GM18502 (cell line): ENCODE data around the gene USP2.

Experiments used
- ATAC-seq: cut with Tn5 transposase; IDR thresholded peaks from one replicate; pipeline ENCODE4 v1.9.1; 2021; ENCODE audit warnings: mild to moderate bottlenecking; ENCODE audit not compliant: unreplicated experiment, poor library complexity

The USP2 gene

DNA sequence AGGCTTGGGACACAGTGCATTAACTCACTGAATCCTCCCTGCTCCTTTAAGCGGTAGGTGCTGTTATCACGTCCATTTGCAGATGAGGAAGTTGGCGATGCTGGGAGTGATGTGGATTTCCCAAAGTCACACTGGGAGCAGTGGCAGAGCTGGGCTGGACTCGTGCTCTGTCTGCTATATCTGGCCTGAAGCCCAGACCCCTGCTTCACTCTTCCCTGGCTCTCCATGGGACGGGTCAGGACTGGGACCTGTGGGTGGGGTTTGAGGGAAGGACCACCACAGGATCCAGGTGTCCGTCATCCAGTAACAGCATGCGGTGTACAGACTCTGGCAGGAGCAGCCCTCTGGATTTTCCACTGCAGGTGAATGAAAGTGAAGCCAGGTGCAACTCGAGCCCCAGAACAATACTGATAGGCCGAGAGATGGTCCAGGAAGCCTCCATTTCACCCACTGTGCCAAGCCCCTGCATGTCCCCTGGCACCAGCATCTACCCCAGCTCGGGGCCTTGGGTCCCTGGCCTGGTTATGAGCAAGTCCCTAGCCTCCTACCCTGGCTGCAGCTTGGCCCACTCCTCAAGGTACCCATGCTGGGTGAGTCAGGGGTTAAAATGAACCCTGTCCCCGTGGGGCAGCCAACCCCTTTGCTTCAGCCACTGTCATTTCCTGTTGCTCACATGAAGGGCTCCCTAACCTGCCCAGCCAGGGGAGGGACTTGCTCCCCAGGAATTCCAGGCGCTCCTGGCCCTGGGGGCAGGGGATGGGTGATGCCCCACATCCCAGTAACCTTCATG, 4.2 kb downstream of the USP2 start:
- ATAC-seq: no peak

DNA sequence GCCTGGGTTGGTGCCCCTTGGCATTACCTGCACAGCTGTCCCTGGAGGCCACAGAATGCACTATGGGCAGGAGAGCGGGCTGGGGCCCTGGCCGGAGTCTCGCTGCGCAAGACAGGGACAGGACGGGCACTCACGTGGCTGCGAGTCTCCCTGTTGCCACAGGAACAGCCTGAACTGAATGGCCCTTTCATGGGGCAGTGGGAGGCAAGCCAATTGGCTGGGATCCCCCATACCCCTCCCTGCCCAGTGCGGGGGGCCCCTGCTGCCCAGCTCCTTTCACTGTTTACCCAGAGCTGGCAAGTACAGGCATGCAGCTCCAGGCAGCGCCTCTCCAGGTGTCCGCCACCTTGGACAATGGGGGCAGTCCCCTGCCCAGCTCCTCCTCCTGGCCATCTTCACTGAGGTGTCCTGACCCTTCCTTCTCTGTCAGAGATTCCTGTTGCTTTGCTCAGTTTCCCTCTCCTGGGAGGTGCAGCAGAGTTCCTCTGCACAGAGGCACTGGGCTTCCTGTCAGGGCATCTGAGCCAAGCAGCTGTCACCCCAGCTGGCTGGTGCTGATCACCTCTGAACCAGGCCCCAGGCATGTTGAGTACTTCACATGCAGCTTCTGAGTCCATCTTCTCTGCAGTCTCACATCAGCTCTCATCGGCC, 5.2 kb downstream of the USP2 start:
- ATAC-seq: no peak

DNA sequence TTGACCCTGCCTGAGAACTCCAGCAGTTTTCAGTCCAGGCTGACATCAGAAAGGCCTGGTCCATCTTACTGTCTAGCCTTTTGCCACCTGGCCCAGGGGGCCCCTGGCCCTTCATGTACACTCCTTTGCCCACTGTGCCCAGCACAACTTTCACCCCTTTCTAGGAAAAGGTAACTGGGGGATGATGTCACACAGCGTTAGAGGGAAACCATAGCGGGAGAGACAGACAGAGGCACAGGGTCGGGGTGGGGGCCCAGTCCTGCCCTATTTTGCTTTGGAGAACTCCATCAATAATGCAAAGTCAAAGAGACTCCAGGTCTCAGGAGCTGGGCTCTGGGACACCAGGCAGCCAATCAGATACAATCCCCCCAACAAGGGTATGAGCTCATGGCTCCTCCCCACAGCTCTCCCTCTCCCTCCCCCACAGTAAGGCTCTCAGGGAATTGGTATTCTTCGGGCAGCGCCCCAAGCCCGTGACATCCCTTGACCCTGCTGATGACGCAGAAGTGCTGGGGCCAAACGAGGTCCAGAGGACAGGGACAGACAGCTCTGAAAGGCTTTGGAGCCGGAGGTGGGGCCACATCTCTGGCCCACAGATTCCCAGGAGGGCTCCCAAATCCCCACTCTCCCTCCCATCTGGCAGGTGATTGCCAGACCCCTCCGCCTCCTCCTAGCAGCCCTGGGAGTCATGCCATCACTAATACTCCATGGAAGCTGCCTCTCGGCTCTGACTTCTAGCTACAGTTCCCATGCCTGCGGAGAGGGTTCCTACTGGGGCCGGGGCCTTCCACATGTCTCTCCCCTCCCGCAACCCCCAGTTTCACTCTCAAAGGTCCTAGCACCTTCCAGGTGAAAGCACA, 5.9 kb downstream of the USP2 start:
- no peak for ATAC-seq

DNA sequence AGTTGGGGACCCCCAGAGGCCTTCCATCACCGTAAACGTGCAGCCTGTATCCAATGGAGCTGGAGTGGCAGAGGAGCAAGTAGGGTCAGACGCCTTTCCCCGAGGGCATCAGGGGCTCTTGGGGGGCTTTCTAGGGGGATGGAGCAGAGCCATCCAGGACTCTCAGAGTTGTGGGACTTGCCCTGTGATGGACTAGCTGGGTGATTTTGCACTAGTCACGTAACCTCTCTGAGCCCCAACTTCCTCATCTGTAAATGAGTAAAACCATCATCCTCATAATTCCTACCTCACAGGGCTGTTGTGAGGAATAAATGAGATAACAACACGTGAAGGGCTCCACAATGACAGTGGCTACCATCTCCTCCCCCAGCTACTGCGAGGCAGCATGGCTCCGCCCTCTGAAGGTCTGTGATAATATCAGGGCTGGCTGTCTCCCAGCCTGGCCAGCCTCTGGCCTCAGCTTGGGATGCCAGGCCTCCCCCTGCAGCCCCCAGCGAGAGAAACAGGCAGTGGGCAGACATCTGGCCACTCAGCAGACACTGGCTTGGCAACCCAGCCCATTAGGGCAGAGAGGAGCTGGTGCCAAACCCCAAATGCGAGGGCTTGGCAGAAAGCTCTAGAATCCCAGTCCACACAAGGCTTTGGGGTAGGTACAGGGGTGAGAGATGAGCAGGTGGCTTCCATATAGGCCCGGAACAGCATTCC, 6.7 kb downstream of the USP2 start:
- no peak for ATAC-seq

DNA sequence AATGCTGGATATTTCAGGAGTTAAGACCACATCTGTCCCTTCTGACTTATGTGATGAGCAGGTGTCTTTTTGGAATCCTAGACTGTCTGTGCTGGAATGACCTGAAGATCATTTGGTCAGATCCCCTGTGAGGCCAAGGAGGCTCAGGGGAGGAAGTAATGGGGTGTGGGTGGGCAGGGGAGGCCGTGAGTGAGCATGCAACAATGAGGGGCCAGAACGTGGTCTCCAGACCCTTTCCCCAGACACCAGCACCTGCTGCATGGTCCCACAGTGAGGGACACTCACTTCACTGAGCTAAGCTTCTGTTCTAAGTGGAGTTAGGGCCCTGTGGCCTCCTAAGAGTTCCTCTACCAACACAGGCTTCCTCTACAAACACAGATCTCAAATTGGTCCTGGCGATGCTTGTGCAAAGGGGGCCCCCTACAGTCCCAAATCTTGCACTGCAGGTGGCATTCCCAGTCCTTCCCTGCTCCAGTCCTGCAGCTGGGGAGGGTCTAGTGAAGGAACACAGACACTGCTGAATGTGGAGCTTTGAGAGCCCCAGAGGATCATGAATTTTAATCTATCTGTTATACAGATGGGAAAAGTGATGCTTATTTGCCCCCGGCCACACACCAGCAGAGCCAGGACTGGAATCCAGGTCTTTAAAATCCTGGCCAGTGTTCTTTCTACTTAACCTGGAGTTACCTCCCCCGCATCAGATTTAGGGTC, 7.4 kb downstream of the USP2 start:
- ATAC-seq: no peak

DNA sequence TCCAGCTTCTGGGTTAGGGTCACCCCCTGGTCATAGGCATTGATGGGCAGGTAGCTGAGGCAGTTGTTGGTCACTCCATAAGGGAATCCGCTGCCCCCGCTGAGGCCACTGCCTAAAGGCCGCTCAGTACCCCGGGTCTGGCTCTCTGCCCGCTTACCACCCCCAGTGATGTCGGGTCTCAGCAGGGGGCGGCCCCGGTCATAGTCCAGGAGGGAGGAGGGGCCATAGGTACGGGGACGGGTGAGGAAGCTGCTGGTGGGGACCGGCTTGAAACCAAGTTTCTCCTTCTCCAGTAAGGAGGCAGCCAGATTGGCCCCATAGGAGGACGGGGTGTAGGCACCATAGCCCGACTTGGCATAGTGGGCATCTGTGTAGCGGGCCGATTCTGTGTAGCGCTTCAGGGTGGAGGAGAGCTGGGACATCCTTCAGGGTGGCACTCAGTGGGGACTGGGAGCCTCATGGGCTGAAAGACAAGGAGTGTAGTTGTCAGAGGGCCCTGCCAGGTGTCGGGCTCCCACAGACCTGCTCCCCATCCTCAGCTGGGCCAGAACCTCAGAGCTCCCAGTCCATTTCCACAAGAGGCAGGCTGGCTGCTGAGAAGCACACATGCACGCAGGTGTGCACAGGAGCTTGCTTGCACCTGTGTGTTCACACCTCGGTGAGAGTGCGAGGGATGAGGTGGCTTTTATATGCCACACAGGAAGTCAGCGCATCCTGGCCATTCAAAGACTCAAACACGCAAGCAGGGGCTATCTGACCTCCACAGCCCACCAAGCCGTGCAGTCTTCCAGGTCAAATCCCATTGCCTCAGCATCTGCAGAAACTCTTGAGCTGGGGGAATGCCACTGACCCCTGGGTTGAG, 8.2 kb downstream of the USP2 start:
- no peak for ATAC-seq

DNA sequence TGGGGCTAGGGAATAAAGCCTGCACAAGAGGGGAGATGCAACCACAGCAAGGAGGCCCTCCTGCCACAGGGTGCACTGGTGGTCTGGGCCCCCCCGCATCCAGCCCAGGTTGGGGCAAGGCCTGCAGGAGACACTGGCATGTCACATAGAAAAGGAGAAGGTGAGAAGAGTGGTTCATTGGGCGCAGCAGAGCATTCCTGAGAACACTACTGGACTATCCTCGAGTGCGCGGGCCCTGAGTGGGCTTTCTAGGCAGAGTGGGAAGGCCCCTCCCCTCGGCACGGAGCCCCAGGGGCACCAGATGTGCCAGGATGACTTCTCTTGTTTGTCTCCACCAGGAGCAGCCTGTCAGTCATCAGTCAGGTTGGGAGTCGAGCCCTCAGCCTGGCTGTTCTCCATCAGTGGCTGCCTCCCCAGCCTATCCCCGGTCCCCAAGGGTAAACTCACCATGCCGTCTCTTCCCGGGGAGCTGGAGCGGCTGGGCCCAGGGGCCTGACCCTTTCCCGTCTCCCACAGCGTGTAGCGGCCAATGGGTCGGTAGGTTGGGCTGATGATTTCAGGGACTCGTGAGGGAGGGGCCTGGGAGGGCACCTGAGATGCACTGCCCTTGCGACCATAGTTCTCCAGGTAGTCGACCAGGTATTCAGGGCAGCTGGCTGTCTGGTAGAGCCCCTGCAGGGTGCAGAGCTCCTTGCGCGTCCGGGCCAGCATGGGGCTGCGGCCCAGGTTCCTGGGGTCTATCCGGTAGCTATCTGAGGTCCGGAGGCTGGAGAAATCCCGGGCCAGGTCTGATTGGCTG, 9.0 kb downstream of the USP2 start:
- ATAC-seq: no peak

DNA sequence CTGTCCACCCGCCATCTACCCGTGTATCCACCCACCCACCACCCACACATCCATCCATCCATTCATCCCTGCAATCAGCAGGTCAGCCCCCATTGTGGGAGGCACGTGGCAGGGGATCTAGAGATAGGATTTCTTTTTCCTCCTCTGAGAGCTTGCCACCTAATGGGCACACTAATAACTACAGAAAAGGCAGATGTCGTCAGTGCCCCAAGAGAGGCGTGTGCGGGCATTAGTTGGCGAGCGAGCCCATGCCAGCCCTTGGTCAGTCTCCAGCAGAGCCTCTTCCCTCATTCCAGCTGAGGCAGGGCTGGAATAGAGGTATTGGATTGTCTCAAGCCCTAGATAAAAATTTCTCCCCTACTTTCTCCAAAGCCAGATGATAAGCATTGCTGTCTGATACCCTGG, 9.7 kb downstream of the USP2 start:
- ATAC-seq: no peak

DNA sequence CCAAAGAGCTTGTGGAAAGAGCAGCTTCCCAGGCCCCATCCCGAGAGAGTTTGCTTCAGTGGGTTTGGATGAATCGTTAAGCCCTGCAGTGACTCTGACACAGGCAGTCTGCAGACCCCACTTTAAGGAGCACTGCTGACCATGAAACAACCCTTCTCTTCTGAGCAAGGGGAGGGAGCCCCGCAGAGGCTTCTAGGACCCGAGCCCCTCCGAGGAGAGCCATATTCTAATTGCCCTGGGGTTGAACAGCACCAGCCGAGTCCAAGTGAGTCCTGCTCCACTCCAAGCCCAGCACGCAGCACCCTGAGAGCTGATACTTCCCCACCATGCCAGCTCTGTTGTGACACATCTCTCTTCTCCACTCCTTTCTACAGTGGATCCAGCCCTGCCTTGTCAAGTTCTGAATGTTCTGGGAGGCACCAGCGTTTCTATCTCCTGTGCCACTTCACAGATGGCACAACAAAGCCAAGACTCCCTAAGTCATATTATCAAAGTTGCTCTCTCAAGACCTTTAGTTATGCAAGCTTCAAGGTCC, 10.4 kb downstream of the USP2 start:
- no peak for ATAC-seq

DNA sequence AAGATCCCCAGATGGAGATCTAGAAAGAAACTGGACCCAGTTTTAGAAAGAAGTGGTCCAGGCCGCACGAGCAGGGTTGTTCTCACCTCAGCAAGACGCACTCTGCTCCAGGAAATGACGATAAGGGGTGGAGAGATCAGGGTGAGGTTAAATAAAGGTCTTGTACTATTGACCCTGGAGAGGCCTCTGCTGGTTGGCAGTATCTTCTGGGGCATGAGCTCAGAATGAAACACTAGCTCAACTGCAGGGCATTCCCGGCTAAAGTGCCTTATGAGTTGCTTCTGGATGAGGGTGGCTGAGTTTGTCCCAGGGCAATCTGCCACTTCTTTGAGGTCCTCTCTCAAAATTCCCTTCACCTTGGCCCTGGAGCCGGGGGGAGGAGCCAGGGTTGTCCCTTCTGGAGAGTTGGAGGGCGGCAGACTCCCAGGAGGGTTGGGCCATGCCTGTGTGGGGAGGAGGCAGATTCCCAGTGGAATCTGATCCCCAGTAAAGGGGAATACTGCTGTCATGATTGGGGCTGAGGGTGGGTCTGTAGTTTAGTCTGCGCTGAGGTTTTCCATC, 10.9 kb downstream of the USP2 start:
- no peak for ATAC-seq

DNA sequence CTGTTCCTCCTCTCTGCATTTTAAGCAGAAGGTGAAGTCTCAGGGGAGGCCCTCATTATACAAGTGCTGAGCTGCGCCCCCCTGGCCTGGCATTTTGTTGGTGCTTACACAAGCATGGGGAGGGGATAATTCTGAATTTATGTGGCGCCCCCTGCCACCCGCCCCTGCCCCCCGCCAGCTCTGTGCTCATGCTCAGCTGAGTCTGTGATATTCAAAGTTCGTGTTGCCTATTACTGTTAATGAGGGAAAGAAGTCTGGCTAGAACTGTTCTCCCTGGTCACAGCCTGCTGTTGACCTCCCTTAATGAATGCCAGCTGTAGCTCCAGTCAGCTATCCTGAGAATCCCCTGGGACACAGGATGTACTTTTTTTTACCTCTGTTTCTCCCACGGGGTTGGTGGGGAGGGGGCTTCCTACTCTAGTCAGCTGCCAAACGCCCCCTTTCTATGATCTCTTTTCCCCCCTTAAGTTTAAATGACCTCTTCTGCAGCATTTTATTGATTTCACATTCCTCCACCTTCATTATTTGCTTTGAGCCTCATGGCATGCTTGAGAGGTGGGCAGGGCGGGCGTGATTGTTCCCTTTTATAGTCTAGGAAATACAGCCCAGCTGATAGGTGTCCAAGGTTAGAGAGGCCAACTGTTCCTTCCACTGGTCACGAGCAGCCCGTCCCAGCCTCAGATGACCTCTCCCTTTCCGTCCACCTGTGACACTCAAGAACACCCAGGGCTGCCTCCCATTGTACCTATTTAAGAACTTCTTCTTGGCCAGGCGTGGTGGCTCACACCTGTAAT, 12.2 kb downstream of the USP2 start:
- ATAC-seq: no peak

DNA sequence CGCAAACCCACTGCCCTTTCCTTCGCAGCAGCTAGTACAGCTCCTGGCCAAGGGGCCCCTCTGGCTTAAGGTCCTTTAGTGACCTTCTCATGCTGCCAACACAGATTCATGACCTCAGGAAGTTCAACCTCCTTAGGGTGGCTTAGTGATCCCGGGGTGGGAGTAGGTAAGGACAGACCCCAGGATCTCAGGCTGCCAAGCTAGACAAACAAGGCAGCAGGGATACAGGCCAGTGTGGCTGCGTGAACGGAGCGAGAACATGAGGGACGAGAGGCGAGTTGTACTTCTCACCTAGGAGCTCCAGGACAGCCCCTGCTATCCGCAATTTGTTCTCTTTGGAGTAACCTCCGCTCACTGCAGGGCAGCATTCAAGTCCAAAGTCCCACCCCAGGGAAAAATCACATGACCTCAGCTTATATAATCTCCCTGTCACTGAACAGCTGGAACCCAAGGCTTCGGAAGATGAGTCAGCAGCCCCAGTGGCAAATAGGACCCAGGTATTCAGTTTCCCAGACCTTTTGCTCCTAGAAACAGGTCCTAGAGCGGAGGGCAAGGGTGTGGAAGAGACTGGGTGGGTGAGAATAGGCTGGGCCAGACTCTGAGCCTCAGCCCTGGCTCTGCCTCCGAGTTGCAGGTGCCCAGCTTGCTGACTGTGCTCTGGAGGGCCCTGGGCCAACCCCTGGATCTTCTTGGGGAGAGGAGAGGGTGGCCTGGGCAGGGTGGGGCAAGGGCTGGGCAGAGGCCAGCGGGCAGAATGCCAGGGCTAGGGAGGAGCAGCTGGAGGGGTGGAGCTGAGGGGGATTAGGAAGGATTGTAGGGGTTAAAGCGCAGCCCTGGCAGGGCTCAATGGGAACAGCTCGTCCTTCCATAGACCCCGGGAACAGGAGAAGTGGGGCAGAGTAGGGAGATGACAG, 13.1 kb downstream of the USP2 start:
- no peak for ATAC-seq

DNA sequence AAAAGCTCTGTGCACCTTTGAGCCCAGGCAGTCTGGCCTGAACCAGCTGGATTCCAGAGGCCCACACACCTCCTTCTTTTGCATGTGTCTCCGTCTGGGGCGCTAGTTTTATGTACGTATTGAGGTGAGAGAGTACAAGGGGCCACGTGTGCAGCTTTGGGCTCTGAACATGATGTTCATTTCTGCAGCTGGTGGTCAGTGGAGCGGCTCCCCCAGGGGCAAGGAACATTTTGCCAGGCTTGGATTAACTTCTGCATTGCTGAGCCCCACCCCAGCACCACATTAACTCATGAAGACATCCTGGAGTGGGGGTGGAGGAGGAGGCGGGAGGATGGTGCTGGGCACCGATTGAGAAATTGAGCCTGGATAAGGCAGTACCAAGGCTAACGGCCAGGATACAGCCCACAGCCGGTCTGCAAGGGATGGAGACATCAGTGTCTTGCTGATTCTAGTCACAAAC, 13.8 kb downstream of the USP2 start:
- ATAC-seq: no peak

DNA sequence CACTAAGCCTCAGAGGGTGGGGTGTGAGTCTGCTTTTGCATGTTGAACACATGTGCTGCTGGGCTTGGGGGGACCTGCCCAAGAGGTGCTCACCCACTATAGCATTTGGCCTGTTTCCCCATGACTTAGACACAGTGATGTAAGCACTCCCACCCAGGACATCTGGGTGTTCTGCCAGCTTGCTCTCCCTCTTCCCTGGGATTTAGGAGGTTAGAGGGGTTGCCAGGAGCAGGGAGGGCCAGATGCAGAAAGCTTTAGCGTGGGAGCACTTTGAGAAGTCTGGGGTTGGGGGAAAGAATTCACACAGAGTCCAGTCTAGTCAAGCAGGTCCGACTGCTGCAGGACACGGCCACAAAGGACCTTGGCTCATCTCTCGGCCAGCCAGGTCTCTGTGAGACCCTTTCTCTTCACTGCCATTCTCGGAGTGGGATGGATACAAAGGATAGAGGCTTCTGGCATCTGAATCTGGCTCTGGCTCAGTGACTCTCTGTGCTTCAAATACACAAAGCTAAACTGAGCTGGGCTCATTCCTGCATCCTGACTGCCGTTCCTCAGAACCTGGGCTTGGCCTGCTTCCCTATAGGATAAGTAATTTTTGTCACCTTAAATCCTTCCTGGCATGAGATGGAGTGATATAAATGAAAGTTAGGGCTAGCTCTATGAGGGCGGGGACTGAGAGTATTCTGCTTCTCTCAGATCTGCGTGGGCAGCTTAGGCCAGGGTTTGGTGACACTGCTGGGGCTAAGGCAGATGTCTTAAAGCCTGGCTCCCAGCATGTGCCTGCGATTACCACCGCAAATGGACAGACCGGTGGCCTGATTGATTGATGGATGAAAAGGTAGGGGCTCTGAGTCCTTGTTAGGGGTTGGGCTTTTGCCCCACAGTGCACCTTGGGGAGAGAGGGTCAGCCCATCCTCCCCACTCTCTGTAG, 14.5 kb downstream of the USP2 start:
- ATAC-seq: no peak
